Activated T-helper 1 cell treated with Interleukin-2 at 50 U/mL for 16 hours (primary cell): ENCODE measurements around the gene ENDOV.
A peak's percentile ranks its signal among the peaks of the same experiment; 100 is the strongest.

Experiments
- DNase-seq: peaks from one replicate; pipeline ENCODE4 v3.0.0-alpha.2; 2020; ENCODE audit warnings: low read depth

Gene ENDOV

GRCh38 chr17:80416260-80416939 is 1.4 kb downstream of the ENDOV start:
- DNase-seq: no peak

GRCh38 chr17:80416940-80417293 is 1.9 kb downstream of the ENDOV start:
- DNase-seq: no peak

GRCh38 chr17:80418589-80418988 is 3.6 kb downstream of the ENDOV start:
- no peak for DNase-seq

GRCh38 chr17:80419255-80419654 is 4.3 kb downstream of the ENDOV start:
- DNase-seq: no peak

GRCh38 chr17:80421381-80422090 is 6.6 kb downstream of the ENDOV start:
- no peak for DNase-seq

GRCh38 chr17:80422276-80422675 is 7.3 kb downstream of the ENDOV start:
- DNase-seq: no peak

GRCh38 chr17:80422981-80423380 is 8.0 kb downstream of the ENDOV start:
- no peak for DNase-seq

- DNase-seq: no peak
Measured at GRCh38 chr17:80423536-80424225, 8.7 kb downstream of the ENDOV start.

- no peak for DNase-seq
Measured at GRCh38 chr17:80424261-80424660, 9.3 kb downstream of the ENDOV start.

- DNase-seq: no peak
Measured at GRCh38 chr17:80424878-80425765, 10.2 kb downstream of the ENDOV start.

- DNase-seq: no peak
Measured at GRCh38 chr17:80425835-80426426, 11.0 kb downstream of the ENDOV start.

- peak; percentile 80 for DNase-seq
Measured at GRCh38 chr17:80426671-80427326, 11.8 kb downstream of the ENDOV start.

- DNase-seq: no peak
Measured at GRCh38 chr17:80427366-80428282, 12.7 kb downstream of the ENDOV start.

- DNase-seq: no peak
Measured at GRCh38 chr17:80428363-80428762, 13.4 kb downstream of the ENDOV start.

- no peak for DNase-seq
Measured at GRCh38 chr17:80428796-80429195, 13.8 kb downstream of the ENDOV start.

GRCh38 chr17:80429356-80430275 is 14.6 kb downstream of the ENDOV start:
- no peak for DNase-seq

GRCh38 chr17:80430446-80431245 is 15.7 kb downstream of the ENDOV start:
- no peak for DNase-seq
